GM15510 (cell line): Measurements from ENCODE around the gene DDX24.

ENCODE experiments used
- POLR2A ChIP-seq: IDR thresholded peaks from 3 replicates; pipeline ENCODE4 v1.6.1; 2011; ENCODE audit warnings: borderline replicate concordance; ENCODE audit not compliant: insufficient read length; ENCODE audit errors: extremely low read depth

The DDX24 gene

DNA sequence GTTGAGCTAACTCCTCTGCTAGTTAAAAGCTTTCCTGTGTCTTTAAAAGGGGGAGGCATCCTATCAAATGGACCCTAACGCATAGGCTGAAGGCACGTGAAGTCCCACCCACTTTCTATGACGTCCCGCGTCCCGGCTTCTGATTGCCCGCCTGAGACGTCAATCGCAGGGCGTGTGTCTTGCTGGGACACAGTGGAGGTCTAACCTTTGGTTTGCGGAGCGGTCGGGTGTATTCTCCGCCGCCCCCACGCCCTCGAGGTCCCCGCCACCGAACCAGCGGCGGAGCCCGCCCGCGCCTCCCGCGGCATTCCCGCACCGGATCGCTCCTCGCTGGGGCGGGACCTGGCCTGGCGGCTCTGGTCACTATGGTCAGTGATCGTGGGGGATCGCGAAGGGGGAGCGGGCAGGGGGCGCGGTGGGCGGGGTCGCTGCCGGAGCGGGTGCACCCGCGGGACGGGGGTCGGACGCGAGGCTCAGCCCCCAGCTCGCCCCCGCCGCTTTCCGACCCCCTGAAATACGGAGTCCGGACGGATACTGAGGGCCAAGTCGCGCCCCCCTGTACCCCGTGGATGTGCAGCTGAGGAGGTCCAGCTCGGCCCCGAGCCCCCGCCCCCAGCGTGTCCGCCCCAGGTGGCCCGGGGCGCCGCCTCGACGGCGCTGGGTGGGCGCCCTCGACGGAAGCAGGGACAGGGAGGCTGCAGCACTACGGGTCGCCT lies 54.7 kb downstream of the DDX24 start, which contains the start of gene OTUB2:
Gene OTUB2, plus strand, starts transcription at position 168 of the 716 bp plus-strand sequence. Its CDS starts 198 bp downstream, at position 366.
- no peak for TF ChIP-seq POLR2A

DNA sequence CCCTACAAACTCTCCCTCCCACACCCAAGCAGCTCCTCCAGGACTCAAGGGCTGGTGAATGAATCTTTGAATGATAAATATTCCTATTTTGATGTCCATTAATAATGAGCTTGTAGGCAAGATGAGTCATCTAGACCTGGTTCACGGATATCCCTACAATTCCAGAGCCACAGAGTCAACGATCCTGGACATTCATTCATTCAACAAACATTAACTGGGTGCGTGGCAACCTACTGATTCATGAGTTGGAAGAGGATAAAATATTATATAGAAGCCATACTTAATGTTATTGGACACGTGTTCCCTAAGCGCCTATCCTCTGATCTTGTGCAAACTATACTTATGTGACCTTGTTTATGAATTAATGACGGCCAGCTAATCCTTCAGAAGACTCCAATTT lies 55.3 kb downstream of the DDX24 start:
- no peak for TF ChIP-seq POLR2A

DNA sequence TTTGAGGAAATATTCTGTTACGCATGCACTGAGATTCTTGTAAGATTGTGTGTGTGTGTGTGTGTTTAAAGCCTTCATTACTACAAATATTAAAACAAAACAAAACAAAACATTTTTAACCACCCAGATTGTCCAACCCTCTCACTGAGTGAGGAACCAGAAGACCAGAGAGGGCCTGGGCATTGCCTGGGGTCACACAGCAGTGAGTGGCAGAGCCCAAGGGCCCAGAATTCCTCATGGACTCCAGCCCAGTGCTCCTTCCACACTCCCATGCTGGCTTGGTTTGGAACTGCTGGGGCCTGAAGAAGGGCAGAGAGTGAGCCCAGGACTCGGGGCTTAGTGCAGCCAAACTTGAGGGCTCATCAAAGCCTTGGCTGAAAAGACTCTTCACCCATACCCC lies 56.5 kb downstream of the DDX24 start:
- no peak for TF ChIP-seq POLR2A

DNA sequence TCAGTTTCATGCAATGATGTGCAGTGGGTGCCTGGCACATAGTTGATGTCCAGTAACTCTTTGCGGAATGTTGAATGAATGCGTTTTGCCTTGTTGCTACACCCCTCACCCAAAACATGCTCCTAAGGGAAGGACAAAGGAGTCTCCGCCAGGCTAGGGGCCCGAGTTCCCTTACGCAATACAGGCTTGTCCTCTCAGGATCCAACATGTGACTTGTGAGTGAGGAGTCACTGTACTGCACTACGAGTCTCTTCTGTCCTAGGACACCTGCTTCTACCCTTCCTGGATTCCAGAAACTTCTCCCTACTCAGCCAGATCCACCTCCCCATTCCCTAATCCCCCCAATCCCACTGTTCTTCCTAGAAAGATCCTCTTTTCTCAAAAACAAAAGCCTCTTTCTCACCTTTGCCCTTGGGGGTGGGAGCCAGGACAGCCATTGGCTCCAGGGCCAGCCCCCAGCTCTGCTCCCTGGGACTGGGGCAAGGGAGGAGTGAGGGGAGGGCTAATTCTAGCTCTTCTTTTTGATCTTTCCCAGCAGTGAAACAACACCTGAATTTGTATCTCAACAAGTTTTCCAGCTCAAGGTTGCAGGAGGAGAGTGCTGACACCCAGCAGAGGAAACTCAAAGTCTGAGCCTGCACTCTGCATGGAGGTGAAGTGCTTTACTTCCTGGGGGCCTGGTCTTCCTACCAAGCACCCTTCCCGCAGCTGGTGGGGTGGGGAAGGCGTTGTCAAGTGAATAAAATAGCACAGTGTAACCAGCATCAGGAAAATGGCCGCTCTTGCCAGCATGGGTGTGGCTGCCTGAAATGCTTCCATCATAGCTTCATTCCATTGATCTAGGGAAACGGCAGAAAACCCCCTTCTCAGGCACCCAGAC lies 58.2 kb downstream of the DDX24 start:
- no peak for TF ChIP-seq POLR2A

DNA sequence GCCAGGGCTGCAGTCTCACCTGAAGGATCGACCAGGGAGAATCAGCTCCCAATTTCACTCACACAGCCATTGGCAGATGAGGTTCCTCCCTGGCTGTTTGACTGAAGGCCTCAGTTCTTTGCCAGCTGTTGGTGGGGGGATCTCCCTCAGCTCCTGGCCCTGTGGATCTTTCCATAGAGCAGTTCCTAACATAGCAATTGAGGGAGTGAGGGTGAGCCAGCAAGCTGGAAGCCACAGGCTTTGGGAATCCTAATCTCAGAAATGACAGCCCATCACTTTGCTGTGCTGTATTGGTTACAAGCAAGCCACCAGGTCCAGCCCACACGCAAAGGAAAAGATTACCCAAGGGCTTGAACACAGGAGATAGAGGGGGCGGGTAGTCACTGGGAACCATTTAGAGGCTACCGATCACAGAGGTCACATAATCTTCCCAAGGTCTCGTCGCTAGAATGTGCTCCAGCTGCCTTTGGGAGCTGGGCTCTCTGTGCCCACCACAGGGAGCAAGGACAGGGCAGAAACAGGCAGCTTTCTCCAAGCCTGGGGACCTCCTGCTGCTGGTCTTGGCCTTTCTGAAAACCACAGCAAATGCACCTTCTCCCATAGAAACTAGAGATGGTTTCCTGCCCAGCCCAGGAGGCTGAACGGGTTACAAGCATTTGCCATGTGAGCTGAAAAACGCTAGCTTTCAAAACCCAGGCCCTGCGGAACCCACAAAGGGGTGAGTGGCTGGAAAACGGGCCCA lies 59.4 kb downstream of the DDX24 start:
- TF ChIP-seq POLR2A: no peak

DNA sequence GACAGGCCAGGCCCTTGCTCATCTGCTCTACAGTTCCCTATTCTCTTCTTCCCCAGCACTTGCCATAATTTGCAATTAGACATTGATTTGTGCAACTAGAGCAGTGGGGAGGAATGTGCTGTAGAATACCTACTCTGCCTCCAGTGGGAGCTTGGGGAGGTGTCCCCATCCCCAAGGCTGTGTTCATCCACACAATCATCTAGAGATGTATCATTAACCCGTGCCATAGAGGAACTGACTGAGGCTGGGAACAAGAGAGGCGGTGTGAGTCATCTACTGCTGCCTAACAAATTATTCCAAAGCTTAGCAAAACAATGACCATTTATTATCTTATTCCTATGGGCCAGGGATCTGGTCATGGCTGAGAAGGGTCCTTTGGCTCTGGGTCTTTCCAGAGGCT lies 60.0 kb downstream of the DDX24 start:
- TF ChIP-seq POLR2A: no peak

DNA sequence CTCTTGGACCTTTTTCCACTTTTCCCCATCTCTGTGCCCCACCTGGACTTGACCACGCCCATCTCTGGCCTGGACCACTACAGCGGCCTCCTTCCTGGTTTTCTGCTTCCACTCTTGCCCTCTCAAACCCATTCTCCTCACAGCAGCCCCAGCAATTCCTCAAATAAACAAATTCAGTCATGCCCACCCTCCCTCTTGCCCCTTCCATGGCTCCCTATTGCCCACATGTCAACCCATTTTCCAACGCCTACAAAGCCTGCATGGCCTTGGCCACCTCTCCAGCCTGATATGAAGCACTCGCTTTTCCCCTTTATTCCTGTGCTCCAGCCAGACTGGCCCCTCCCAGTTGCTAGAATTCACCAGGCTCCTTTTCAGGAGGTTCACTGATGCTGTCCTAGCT lies 60.7 kb downstream of the DDX24 start:
- no peak for TF ChIP-seq POLR2A

DNA sequence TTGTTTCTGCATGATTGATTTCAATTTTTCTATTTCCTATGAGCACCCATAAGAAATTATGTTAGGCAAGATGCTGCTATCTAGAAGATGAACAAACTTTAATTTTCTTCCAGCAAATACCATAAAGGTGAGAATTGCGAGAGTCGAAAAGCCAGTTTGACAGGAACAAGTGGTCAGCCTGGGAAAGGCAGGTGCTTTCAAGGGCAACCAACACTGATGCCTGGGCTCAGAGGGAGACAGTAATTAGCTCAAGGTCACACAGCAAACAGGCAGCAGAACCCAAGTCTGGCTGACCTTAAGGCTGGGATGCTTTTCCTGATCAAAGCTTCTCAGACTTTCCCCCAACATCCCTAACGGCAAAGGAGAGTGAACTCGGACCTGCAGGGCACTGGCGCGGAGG lies 61.7 kb downstream of the DDX24 start:
- TF ChIP-seq POLR2A: no peak

DNA sequence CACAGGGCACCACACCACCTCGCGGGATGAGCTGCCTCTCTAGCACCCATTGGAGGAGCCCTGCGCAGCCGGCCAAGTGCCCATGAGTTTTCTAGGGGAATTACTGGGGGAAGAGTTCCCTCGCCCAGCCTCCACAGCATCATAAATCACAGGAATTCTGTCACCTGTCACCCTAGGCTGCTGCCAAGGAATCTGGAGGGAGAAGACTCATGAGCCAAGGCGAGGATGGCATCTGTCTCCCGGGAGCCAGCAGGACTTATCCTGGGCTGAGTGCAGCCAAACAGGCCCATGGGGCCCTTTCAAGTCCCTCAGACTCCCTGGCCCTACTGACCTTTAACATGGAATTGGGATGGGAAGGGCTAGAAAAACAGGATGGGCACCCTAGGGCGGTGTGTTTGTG lies 62.7 kb downstream of the DDX24 start:
- TF ChIP-seq POLR2A: no peak

DNA sequence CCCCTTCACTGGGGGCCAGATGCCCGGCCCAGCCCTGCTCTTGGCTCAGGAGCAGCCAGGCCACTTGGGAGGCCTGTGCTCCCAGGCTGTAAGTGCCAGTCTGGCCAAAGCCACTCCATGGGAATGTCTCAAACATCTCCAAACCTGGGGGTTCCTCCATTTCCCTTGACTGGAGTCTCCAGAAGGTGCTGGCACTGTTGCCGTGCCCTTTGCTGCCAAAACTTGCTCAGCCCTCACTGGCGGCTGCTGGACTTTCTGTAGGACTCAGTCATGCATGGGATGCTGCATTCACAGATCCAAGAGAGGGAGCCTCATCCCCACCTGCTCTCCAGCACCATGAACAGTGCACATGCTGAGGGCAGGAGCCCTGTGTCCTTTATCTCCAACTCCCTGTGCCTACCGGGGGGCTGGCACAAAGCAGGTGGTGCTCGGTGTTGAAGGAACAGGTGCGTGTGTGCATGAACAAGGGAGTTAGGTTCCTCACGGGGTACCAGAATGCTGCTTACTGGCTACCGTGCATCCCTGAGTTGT lies 64.5 kb downstream of the DDX24 start:
- TF ChIP-seq POLR2A: no peak

DNA sequence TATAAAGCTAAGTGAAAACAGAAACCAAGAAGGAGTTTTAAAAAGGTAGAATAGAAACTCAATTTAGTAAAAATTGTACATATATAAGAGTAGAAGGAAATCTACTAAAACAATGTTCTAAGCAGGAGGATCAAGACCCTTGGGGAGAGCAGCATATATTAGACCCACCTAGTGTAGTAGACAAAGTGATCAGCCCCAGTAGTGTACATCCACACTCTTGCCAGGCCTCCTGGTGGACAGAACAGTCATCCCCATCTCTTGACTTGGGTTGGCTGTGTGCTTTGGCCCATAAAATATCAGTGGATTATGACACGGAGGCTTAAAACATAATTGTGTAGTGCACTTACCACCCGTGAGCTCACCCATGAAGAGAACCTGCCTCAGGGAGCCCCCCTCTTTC lies 65.8 kb downstream of the DDX24 start:
- no peak for TF ChIP-seq POLR2A

DNA sequence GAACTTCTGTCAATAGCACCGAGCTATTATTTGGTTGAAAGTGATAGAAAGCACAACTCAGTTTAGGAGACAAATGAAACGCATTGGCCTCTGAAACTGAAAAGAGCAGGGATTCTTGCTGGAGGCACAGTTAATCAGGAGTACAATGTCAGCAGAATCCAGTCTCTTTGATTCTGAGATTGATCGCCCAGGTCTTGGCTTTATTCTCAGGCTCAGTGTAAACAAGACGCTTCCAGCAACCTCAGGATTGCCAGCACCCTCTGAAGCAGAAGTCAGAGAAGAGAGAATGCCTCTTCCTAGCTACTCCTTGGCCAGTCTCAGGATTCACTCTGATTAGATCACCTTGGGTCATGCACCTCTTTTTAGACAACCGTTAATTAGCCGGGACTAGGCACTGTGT lies 66.6 kb downstream of the DDX24 start:
- TF ChIP-seq POLR2A: no peak

DNA sequence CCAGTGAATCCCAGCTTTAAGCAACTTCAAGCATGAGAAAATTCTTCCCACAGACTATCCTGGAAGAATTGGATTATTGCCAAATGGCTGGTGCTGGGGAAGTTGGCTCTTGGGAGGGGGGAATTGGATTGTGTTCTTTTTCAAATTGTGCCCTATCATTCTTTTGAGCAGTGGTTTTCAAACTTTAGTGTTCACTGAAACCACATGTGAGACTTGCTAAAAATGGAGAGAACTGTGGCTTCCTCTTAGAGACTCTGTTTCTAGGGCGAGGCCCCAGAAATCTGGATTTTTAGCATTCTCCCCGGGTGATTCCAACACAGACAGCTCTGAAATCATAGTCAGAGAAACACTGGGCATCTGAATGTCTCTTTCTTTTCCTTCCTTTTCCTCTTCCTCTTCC lies 69.2 kb downstream of the DDX24 start:
- TF ChIP-seq POLR2A: no peak

DNA sequence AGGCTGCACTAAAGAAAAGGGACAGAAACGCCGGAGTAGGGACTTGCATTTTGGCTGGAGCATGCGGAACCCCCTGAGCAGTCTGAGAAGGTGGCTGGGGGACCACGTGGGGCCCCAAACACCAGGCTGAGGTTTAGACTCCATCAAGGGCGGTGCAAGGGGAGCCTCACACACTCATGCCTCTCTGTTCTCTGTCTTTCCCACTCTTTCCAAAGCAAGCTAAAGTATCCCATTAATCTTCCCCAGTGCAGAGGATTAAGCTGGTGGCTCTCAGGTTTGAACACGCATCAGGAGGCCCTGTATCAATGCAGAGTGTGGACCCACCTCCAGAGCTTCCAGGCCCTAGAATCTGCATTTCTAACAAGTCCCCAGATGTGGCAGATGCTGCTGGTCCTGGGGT lies 70.4 kb downstream of the DDX24 start:
- no peak for TF ChIP-seq POLR2A

DNA sequence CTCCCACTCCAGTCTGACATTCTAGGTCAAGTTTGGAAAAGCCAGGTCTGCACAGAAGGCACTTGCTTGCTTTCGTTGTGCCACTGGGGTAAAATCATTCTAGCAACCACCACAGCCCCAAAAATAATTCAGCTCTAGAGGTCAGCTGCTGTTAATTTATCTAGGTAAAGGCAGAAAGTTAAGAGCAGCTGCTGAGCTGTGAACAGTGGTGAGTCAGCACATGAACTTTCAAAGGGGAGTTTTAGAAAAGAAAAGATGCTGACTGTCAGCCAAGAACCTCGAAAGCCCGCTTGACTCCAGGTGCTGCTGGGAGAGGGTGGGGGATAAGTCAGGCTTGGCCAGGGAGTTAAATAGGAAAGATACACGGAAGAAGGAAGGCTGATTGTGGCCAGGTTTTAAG lies 71.2 kb downstream of the DDX24 start:
- TF ChIP-seq POLR2A: no peak
